GM11168 (cell line): ENCODE results near the gene TCF3.

ENCODE experiments used
- in situ Hi-C: fragments of 300-500 bp; cut with MboI; formaldehyde crosslinking; loops from one replicate; pipeline ENCODE4 v1.12.0; 2022; ENCODE audit warnings: low sequenced_read_pairs; ENCODE audit not compliant: unreplicated experiment

Gene TCF3

DNA sequence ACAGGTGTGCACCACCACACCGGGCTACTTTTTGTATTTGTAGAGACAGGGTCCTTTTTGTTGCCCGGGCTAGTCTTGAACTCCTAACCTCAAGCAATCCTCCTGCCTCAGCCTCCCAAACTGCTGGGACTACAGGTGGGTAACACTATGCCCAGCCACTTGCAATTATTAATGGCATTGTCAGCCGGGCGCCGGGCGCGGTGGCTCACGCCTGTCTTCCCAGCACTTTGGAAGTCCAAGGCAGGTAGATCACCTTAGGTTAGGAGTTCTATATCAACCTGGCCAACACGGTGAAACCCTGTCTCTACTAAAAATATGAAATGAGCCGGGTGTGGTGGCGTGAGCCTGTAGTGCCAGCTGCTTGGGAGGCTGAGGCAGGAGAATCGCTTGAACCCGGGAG, 81.6 kb downstream of the TCF3 start:
- in situ Hi-C loops, result no loop called here

DNA sequence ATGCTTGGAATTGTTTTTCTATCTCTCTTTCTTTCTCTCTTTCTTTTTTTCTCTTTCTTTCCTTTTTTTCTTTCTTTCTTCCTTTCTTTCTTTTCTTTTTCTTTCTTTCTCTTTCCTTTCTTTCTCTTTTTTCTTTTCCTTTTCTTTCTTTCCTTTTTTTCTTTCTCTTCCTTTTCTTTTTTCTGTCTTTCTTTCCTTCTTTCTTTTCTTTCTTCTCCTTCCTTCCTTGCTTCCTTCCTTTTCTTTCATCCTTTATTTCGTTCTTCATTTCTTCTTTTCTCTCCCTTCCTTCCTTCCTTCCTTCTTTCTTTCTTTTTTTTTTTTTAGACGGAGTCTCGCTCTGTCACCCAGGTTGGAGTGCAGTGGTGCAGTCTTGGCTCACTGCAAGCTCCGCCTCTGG, 82.4 kb downstream of the TCF3 start:
- in situ Hi-C loops, result no loop called here

DNA sequence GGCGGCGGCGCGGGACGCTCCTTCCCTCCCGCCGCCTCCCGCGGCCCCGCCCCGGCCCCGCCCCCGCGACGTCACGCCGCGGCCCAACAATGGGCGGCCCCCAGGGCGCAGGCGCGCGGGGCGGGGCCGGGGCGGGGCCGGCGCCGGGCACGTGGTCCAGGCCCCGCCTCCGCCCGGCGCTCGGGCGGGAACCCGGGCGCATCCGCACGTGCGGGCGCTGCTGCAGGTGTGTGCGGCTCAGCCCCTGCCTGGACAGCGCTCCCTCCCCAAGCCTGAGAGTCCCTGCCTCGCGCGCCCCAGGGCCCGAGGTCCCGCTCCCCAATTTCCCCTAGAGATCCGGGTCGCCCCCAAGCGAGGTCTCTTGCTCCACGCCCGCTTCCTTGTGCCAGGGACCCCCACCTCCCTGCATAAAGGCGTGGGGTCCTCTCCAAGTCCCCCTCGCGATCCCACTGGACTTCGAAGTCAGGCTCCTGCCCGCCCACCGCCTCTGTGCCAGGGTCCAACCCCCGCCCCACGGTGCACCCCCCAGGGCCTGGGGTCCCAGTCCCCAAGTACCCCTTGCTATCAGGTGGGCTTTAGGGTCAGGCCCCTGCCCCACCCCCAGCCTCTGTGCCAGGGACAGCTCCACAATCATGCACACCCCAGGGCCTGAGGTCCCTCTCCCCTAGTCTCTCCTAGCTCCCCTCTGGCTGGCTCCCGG, 83.9 kb downstream of the TCF3 start, which contains the start of gene MEX3D:
TSS of gene MEX3D (minus strand) at position 6 of the 700 bp plus-strand sequence. CDS start 267 bp downstream, outside the sequence.
- in situ Hi-C loops, result no loop called here

DNA sequence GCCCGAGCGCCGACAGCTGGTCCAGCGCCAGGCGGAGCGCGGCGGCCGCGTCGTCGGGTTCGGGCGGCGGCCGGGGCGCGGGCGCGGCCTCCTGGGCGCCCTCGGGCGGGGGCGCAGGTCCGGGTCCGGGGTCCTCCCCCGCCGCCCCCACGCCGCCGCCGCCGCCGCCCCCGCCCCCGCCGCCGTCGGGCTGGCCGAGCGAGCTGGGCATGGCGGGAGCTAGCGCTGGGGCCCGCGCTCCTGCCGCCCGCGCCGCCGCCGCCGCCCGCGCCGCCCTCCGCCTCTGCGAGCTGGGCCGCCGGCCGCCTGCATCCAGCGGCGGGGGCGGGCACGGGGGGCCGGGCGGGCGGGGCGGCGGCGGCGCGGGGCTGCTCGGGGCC, 84.6 kb downstream of the TCF3 start:
- in situ Hi-C loops, result no loop called here

DNA sequence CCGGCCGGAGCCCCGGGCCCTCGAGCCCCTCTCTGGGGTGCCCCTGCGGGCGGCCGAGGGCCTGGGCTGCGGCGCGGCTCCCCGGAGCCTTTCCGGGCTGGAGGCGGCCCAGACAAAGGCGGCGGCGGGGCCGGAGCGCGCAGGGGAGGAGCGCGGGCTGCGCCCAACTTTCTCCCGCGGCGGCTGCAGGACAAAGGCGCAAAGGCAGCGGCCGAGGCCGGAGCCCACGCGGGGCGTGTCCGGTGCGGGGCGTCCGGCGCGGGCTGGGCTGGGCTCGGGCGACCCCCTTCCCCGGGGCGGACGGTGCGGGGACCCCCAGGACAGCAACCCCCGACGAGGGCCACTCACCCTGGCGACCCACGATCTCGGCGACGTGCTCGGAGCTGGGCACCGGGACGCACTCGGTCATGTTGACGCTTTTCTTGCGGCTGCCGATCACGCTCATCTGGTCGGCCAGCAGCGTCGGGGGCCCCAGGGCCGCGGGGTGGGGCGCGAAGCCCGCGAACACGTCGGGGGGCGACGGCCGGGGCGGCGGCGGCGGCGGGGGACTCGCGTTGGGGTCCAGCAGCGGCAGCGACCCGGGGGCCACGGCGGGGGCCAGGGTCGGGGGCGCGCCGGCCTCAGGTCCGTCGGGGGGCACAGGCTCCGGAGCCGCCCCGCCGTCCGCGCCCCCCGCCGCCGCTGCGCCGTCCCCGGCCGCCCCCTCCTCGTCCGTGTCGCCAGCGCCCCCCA, 85.1 kb downstream of the TCF3 start:
- in situ Hi-C loops, result no loop called here

DNA sequence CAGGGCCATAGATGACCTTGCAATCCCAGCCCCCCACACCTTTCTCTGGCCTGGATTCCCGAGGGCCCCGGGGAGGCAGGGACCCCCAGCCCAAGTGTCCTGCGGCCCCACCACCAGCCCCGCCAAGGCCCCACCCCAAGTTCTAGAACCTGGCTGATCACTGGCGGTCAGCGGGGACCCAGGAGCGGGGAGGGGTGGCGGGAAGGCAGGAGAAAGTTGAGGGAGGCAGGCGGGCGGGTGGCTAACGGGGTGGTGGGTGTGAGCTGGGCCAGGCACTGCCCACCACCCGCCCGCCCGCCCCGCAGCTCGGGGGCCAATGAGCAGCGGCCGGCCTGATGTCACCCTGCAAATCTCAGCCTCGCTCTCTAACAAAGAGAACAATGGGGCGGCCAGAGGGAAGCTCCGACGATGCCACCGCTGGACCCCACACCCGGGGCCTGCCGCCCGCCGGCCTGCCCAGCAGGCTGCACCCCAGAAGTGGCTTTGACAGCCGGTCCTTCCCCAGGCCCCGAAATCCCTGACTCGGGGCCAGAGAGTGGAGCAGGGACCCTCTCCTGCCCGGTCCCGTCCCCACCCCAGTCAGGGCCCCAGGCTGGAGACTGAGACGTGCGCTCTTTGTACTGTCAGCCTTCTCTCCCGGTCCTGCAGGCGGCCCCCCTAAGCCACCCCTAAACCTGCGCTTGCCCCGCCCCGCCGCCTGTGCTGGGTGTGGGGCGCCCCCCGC, 85.9 kb downstream of the TCF3 start:
- in situ Hi-C loops, result no loop called here

DNA sequence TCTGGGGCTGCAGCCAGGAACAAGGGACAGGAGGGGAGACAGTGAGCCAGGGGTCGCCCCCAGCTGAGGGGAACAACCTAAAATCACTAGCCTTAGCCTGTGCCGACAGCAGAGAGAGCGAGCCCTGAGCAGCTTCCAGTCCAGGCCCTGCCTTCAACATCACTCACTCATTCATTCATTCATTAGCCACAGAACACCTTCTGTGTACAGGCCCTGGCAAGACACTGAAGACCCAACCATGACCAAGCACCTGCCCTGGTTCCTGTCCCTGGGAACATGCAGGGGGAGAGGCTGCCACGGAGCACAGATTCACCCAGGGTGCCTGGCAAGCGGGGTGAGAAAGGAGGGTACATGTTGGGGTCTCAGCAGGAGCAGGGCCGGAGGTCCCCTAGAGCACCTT, 89.2 kb downstream of the TCF3 start:
- in situ Hi-C loops, result no loop called here

DNA sequence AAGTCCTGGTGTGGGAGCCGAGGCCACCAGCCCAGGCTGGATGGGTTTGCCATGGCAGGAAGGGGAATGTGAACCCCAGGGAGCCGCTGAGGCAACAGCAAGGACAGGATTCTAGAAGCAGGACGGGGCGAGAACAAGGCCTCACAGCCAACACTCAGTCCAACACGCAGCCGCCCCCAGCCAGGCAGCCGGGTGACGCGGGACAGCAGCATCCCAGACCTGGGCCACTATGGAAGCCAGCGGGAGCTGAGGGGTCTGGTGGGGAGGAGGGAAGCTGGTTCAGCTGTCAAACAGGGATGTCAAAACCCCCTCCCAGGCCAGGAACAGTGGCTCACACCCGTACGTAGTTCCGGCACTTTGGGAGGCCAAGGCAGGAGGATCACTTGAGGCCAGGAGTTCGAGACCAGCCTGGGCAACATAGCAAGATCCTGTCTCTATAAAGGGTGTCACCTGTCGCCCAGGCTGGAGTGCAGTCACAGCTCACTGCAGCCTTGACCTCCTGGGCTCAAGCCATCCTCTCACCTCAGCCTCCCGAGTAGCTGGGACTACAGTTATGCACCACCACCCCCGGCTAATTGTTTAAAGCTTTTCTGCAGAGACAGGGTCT, 91.1 kb downstream of the TCF3 start:
- in situ Hi-C loops, result no loop called here

DNA sequence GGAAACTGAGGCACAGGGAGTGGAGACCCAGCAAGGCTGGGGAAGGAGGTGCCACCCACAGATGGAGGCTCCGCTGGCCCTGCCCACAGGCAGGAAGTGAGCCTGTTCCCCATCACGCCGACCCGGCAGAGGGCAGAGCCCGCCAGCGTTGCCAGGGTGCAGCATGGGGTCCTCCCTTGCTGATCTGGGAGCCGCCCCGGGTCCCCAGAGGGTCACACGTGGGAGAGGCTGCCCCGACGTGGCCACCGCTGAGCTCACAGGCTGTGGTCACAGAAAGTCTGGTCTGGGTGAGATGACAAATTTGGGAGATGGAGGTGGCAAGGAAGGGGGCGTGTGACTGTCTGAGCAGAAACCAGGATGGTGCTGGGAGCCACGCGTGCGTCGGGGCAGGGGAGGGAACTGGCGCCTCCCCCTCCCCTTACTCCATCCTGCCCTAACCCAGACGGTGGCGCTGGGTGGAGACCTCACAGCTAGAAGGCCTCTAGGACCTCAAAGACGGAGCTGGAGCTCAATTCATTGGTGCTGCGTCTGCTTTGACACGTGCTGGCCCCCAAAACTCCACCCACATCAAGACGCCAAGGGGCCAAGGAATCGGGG, 92.0 kb downstream of the TCF3 start:
- in situ Hi-C loops, result no loop called here
